ENCODE results near the gene RNF217. TPM values are rescaled to one million over a fixed set of nuclear protein-coding genes. Genes with fewer than 3 reads are reported as not detected.
"Not testable (repeated sequence)": the region's sequence is repeated elsewhere in the genome, so short reads cannot be mapped to it uniquely, and the experiment has no call there.

The RNF217 gene
- total RNA-seq, 1 experiment from 2014 or later = 4.4 TPM

DNA sequence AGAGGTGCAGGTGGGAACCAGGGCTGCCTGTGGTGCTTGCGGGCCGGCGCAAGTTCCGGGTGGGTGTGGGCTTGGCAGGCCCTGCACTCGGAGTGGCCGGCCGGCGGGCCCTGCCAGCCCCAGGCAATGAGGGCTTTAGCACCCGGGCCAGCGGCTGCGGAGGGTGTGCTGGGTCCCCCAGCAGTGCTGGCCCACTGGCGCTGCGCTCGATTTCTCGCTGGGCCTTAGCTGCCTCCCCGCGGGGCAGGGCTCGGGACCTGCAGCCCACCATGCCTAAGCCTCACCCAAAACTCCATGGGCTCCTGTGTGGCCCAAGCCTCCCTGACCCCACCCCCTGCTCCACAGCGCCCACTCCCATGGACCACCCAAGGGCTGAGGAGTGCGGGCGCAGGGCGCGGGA, 163.6 kb downstream of the RNF217 start:
- DNase-seq (ENCODE audit: low spot score) = not testable (repeated sequence)

DNA sequence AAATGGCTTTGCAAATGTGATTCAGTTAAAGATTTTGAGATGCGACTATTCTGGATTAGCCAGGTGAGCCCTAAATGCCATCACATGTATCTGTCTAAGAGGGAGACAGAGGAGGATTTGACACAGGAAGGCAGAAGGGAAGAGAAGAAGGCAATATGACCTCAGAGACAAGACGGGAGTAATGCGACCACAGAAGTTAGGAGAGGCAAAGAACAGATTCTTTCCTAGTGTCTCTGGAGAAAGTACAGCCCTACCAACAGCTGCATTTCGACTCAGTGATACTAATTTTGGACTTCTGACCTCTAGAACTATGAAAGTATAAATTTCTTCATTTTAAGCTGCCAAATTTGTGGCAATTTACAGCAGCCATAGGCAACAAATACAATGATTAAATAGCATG, 167.1 kb downstream of the RNF217 start:
- no peak for DNase-seq (ENCODE audit: low spot score)

GRCh38 chr6:125132058-125132457, 169.8 kb downstream of the RNF217 start:
- no peak for DNase-seq (ENCODE audit: low spot score)

GRCh38 chr6:125136378-125136777, 174.1 kb downstream of the RNF217 start:
- DNase-seq (ENCODE audit: low spot score) = no peak

DNA sequence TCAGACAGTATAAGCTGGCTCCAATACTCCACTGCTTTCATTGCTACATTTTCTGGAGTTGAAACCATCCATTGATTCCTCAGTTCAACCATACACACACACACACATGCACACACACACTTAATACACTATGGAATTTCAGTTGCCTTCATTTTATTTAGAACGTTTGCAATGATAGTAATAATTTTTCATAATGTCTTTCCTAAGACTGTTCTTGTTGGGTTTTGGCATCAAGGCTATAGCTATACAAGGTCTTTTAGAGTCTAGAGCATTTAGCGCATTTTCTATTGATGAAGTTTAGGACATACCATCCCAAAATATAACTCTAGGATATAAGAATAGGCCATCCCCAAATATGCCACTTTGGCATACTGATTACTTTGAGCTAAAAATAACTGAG, 175.8 kb downstream of the RNF217 start:
- DNase-seq (ENCODE audit: low spot score) = no peak

- DNase-seq (ENCODE audit: low spot score) = no peak
Observed at GRCh38 chr6:125140808-125141207, 178.6 kb downstream of the RNF217 start.

Other genes with a start within 250 kb of the RNF217 start
- 2.9 and 3.2 TPM in 2 replicates for gene TPD52L1, start 191.3 kb downstream of the RNF217 start, total RNA-seq (2014; rRNA removed; shearing (Covaris generic))